ENCODE results near the gene CCDC169. TPM values are rescaled to one million over a fixed set of nuclear protein-coding genes. Genes with fewer than 3 reads are reported as not detected.

Gene CCDC169
- total and polyA plus RNA-seq, 2 of the 4 experiments (the other 2 are of a cell fraction): 0.54 to 0.62 TPM

DNA sequence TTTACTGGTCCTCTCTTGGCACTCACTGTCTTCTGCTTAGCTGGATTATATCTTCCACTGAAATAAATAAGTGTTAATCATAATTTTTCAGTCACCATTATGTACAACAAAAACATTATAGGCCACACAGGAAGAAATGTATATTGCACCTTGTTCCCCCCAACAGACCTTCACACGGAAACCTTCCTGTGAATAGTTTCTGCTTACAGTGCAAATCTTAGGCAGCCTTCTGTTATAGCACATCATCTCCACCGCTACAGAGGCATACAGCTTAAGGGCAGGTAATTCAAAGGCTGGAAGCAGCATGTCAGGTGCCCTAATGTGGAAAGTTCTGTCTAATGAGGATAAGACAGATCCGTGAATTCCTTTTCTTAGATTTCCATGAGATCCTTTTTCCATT lies 66.4 kb downstream of the CCDC169 start:
- no peak overlapping the region for H4K8ac ChIP-seq (ENCODE audit: low read depth in 2 of 2, low read length in 2 of 2)
- BruUV-seq (replicated peaks): no TSS peak
- in situ Hi-C loops (cut with MboI; ENCODE audit: low sequenced_read_pairs): no loop called here
- H2BK120ac ChIP-seq (ENCODE audit: low read depth, low read length): no peak overlapping the region
- no peak overlapping the region for H3K18ac ChIP-seq (ENCODE audit: low read depth, low read length)
- no peak overlapping the region for H2BK5ac ChIP-seq (ENCODE audit: low read depth, low read length, poor library complexity, severe bottlenecking)
- H3K56ac ChIP-seq (ENCODE audit: extremely low read depth, insufficient read depth, low read length): no peak overlapping the region
- no peak overlapping the region for H2AFZ ChIP-seq (replicated peaks; ENCODE audit: low read length, poor library complexity)
- H3K9ac ChIP-seq (ENCODE audit: low read depth, low read length): no peak overlapping the region
- no peak overlapping the region for H2BK20ac ChIP-seq (ENCODE audit: low read depth, low read length)
- intact Hi-C loops (cut with micrococcal nuclease): no loop called here
- no peak overlapping the region for H2AK5ac ChIP-seq (ENCODE audit: low read depth, low read length)
- no peaks in the 10 kb centered on the region for H3K9me1 ChIP-seq (ENCODE audit: insufficient read depth, low read length)
- ATAC-seq (ENCODE audit: low read depth): no peak
- H3K36me3 ChIP-seq (ENCODE audit: control insufficient read depth, insufficient read depth, low read length): no peaks in the 10 kb centered on the region
- H2AK9ac ChIP-seq (replicated peaks; ENCODE audit: low read depth, low read length, poor library complexity): no peak overlapping the region
- dilution Hi-C loops (cut with HindIII; ENCODE audit: low sequenced_read_pairs, unreplicated experiment): no loop called here
- no peak overlapping the region for H2BK15ac ChIP-seq (ENCODE audit: low read depth, low read length)
- H3K4me3 ChIP-seq (ENCODE audit: insufficient read depth, low read depth, low read length): no peak overlapping the region
- DNase-seq: no peak
- H3K27ac ChIP-seq (ENCODE audit: insufficient read depth, low read length): no peak overlapping the region
- no peaks in the 10 kb centered on the region for H3K79me1 ChIP-seq (ENCODE audit: low read depth in 1 of 2, low read length in 2 of 2)
- ChIA-PET POLR2A (ENCODE audit: unreplicated experiment) (no interaction called here), CTCF (no interaction called here)
- H3K14ac ChIP-seq (replicated peaks; ENCODE audit: low read depth, low read length): no peak overlapping the region
- H3K9me3 ChIP-seq (ENCODE audit: control insufficient read depth, insufficient read depth, low read length): no peaks in the 10 kb centered on the region
- H4K5ac ChIP-seq (ENCODE audit: low read depth, low read length): no peak overlapping the region
- H4K20me1 ChIP-seq (ENCODE audit: insufficient read depth, low read length): no peaks in the 10 kb centered on the region
- no peak overlapping the region for H3K23ac ChIP-seq (ENCODE audit: low read depth, low read length)
- WGBS, 2 experiments (ENCODE audit: extremely low coverage in 2 of 2, insufficient read length in 1 of 2): no CpG with 5 or more reads among the region's 3 CpGs
- H3K4me1 ChIP-seq (ENCODE audit: control insufficient read depth, insufficient read depth, low read length): no peaks in the 10 kb centered on the region
- H3K4ac ChIP-seq (ENCODE audit: low read depth, low read length): no peak overlapping the region
- no peaks in the 10 kb centered on the region for H3K27me3 ChIP-seq (ENCODE audit: control insufficient read depth, insufficient read depth, low read length)
- H3K4me2 ChIP-seq (ENCODE audit: low read depth, low read length): no peak overlapping the region
- H4K91ac ChIP-seq (ENCODE audit: insufficient read depth, low read depth, low read length): no peak overlapping the region
- TF ChIP-seq MAFK (IDR thresholded peaks at IDR 0.05; ENCODE audit: low read depth, low read length): 0 out of 2 replicates have a peak, but pooled peaks have one; percentile 32
- TF ChIP-seq BHLHE40 (IDR thresholded peaks at IDR 0.05; ENCODE audit: low read depth, low read length): no peak

Data from IMR-90 (cell line).